Measurements from ENCODE around the gene FAM200C. TPM values are rescaled to one million over a fixed set of nuclear protein-coding genes. Genes with fewer than 3 reads are reported as not detected.

The FAM200C gene
- total RNA-seq, 1 experiment from 2014 or later = 3.2 TPM

DNA sequence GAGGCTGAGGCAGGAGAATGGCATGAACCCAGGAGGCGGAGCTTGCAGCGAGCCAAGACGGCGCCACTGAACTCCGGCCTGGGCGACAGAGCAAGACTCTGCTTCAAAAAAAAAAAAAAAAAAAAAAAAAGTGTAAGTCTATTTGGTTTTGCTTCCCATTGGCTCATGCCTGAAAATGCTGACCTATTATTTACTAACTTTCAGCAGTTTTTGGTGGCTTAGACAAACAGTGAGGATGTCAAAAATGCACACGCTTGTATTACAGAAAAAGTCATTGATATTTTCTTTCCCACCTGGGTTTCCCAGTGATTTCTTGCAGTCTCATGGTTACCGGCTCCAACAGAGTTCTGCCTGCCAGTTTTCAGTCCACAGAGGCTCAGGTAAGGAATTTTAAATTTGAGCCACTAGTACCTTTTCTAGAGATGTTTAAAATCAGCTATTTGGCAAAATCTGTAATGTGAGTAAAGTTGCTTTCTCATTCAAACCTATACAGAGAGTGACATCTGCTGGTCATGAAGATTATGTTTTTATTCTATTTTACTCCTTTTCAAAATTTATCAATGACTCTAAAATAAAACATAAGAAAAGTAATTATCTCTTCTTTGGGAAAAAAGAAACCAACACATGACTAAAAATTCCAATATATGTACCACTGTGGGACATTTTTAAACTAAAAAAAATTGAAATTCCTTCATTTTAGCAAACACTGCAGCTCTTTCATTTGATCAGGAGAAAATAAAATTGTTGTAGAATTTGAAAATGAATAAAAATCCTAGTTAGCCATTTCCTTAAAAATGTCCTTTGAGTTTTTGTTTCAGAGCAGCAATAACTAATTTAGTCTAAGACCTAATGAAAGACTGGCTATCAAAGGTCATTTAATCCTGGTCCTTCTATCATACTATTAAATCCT is 8.8 kb downstream of the FAM200C start:
- Histone ChIP-seq H3K4me1 (no peaks in the 10 kb centered on the region), H3K9me3 (peaks cover 11% of the 10 kb centered on the region), H3K27me3 (replicated peaks; ENCODE audit: control insufficient read depth, insufficient read depth, low read length) (no peaks in the 10 kb centered on the region), H3K36me3 (ENCODE audit: control insufficient read depth, insufficient read depth, low read length) (no peaks in the 10 kb centered on the region), H3K4me3 (ENCODE audit: low read depth, low read length) (no peak overlapping the region)
- Mint-ChIP-seq H3K27me3 (ENCODE audit: insufficient read depth, unreplicated experiment) (no peaks in the 10 kb centered on the region), H3K4me3 (ENCODE audit: unreplicated experiment) (no peak overlapping the region), H3K4me1 (ENCODE audit: low read depth, unreplicated experiment) (no peaks in the 10 kb centered on the region), H3K36me3 (ENCODE audit: insufficient read depth, unreplicated experiment) (peaks cover 5% of the 10 kb centered on the region), H3K9me3 (ENCODE audit: unreplicated experiment) (peaks cover 18% of the 10 kb centered on the region), H3K27ac (ENCODE audit: unreplicated experiment) (no peak overlapping the region)
- no peak for DNase-seq
- ChIA-PET CTCF (interaction anchor here (0.6 to 1.4 kb wide), 12 partner anchors 9 to 404 kb away, joined by 3 to 16 read pairs (median 4); partner anchors contain the start of genes FAM200C and SLU7), POLR2A (no interaction called here)
- TF ChIP-seq CTCF (IDR thresholded peaks at IDR 0.05; ENCODE audit: insufficient read depth in 1 of 2, low read depth in 1 of 2, low read length in 1 of 2, severe bottlenecking in 1 of 2, unreplicated experiment in 1 of 2) = peak; percentile 43 to 49
- intact Hi-C loops (cut with micrococcal nuclease; ENCODE audit: unreplicated experiment) = loop anchor here (1.0 to 5.0 kb wide), 5 partner anchors 46 to 949 kb away; no protein-coding TSS in a partner anchor
- BruUV-seq (replicated peaks) = no TSS peak

GRCh38 chr5:160387445-160387844 is 12.4 kb downstream of the FAM200C start:
- Mint-ChIP-seq H3K27me3 (ENCODE audit: insufficient read depth, unreplicated experiment) (no peaks in the 10 kb centered on the region), H3K27ac (ENCODE audit: unreplicated experiment) (no peak overlapping the region), H3K9me3 (ENCODE audit: unreplicated experiment) (peaks cover 18% of the 10 kb centered on the region), H3K36me3 (ENCODE audit: insufficient read depth, unreplicated experiment) (peaks cover 5% of the 10 kb centered on the region), H3K4me3 (ENCODE audit: unreplicated experiment) (no peak overlapping the region), H3K4me1 (ENCODE audit: low read depth, unreplicated experiment) (no peaks in the 10 kb centered on the region)
- ChIA-PET POLR2A (no interaction called here), CTCF (no interaction called here)
- Histone ChIP-seq H3K4me1 (no peaks in the 10 kb centered on the region), H3K36me3 (ENCODE audit: control insufficient read depth, insufficient read depth, low read length) (no peaks in the 10 kb centered on the region), H3K27me3 (replicated peaks; ENCODE audit: control insufficient read depth, insufficient read depth, low read length) (no peaks in the 10 kb centered on the region), H3K4me3 (ENCODE audit: low read depth, low read length) (no peak overlapping the region), H3K9me3 (peaks cover 11% of the 10 kb centered on the region)
- no TSS peak for BruUV-seq (replicated peaks)
- DNase-seq = no peak
- intact Hi-C loops (cut with micrococcal nuclease; ENCODE audit: unreplicated experiment) = no loop called here
- TF ChIP-seq CTCF (IDR thresholded peaks at IDR 0.05; ENCODE audit: insufficient read depth in 1 of 2, low read depth in 1 of 2, low read length in 1 of 2, severe bottlenecking in 1 of 2, unreplicated experiment in 1 of 2) = no peak

- BruUV-seq (replicated peaks) = no TSS peak
- ChIA-PET POLR2A (no interaction called here), CTCF (no interaction called here)
- intact Hi-C loops (cut with micrococcal nuclease; ENCODE audit: unreplicated experiment) = no loop called here
- Mint-ChIP-seq H3K36me3 (ENCODE audit: insufficient read depth, unreplicated experiment) (peaks cover 5% of the 10 kb centered on the region), H3K27me3 (ENCODE audit: insufficient read depth, unreplicated experiment) (no peaks in the 10 kb centered on the region), H3K4me3 (ENCODE audit: unreplicated experiment) (no peak overlapping the region), H3K4me1 (ENCODE audit: low read depth, unreplicated experiment) (no peaks in the 10 kb centered on the region), H3K9me3 (ENCODE audit: unreplicated experiment) (peaks cover 18% of the 10 kb centered on the region), H3K27ac (ENCODE audit: unreplicated experiment) (no peak overlapping the region)
- H3K4me3 ChIP-seq (ENCODE audit: low read depth, low read length) = no peak overlapping the region
- H3K4me1 ChIP-seq = no peaks in the 10 kb centered on the region
- DNase-seq = no peak
- no peak for TF ChIP-seq CTCF (IDR thresholded peaks at IDR 0.05; ENCODE audit: insufficient read depth in 1 of 2, low read depth in 1 of 2, low read length in 1 of 2, severe bottlenecking in 1 of 2, unreplicated experiment in 1 of 2)
- no peaks in the 10 kb centered on the region for H3K36me3 ChIP-seq (ENCODE audit: control insufficient read depth, insufficient read depth, low read length)
- no peaks in the 10 kb centered on the region for H3K27me3 ChIP-seq (replicated peaks; ENCODE audit: control insufficient read depth, insufficient read depth, low read length)
- peaks cover 11% of the 10 kb centered on the region for H3K9me3 ChIP-seq
Observed at GRCh38 chr5:160385496-160385895, 14.4 kb downstream of the FAM200C start.

Measured in Caco-2 (cell line).